ENCODE data around the gene ATE1.
A peak's percentile ranks its signal among the peaks of the same experiment; 100 is the strongest.
"Not testable (repeated sequence)": the region's sequence is repeated elsewhere in the genome, so short reads cannot be mapped to it uniquely, and the experiment has no call there.

ATE1 gene

DNA sequence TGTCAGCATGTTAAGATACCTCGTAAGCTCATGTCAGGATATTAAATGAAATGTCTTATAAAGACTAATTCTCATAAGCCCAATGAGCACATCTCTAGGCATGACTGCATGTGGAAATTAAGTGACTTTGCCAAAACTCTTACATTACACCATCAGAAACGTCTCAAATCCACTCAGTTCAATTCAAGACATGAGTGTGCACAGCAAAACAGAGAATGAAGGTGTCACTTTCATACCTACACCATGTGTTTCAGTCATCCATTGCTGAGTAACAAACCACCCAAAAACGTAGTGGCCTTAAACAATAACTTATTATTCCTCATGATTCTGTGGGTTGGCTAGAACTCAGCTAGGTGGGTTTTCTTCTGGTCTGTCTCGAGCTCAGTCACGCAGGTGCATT, 99.8 kb downstream of the ATE1 start:
- no peak overlapping the region for H3K27ac ChIP-seq
- TF ChIP-seq, protein P1, sequence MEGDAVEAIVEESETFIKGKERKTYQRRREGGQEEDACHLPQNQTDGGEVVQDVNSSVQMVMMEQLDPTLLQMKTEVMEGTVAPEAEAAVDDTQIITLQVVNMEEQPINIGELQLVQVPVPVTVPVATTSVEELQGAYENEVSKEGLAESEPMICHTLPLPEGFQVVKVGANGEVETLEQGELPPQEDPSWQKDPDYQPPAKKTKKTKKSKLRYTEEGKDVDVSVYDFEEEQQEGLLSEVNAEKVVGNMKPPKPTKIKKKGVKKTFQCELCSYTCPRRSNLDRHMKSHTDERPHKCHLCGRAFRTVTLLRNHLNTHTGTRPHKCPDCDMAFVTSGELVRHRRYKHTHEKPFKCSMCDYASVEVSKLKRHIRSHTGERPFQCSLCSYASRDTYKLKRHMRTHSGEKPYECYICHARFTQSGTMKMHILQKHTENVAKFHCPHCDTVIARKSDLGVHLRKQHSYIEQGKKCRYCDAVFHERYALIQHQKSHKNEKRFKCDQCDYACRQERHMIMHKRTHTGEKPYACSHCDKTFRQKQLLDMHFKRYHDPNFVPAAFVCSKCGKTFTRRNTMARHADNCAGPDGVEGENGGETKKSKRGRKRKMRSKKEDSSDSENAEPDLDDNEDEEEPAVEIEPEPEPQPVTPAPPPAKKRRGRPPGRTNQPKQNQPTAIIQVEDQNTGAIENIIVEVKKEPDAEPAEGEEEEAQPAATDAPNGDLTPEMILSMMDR (conservative IDR thresholded peaks at IDR 0.05): no peak

DNA sequence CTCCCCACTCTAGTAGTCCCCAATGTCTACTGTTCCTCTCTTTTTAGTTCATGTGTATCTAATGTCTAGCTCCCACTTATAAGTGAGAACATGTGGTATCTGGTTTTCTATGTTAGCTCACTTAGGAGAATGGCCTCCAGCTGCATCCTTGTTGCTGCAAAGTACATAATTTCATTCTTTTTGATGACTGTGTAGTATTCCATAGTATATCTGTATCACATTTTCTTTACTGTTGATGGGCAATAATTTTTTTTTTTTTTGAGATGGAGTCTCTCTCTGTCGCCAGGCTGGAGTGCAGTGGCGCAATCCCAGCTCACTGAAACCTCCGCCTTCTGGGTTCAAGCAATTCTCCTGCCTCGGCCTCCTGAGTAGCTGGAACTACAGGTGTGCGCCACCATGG, 101.1 kb downstream of the ATE1 start:
- H3K27ac ChIP-seq: not testable (repeated sequence)

DNA sequence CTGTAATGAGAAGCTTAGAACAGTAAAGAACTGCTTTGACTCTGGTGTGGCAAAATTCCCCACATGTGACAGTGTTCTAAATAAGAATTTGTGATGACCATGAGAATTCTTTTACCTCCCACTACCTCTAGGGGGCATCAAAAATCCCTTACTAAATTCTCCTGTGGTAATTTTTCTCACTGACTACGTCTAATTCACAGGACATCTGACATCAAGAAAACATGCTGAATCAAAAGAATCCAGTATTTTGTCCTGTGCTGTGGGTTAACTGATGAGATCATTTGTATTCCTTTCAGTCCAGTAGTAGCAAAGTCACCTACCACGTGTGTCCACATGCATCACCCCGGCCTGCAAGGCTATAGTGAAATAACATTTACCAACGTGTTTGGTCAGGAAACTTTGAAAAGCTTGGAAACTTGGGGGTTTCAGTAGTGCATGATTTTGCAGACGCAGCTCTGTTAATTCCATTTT, 103.8 kb downstream of the ATE1 start:
- TF ChIP-seq, protein P1 (conservative IDR thresholded peaks at IDR 0.05): peak; percentile 71
- peak overlapping the region; percentile 15; the same call in 1 of the 2 replicates for H3K27ac ChIP-seq

DNA sequence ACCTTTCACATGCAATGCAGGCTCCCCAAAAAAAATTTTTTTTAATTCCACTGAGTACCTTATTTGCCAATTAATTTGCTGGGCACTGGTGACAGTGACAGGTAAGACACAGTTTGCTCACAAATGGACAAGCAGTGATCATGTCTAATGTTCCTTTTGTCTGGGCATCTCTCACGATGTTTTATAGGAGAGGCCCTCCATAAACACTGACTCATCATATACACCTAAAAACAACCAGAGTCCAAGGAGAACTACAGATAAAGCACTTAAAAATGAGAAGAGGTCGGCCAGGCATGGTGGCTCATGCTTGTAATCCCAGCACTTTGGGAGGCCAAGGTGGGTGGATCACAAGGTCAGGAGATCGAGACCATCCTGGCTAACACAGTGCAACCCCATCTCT, 105.1 kb downstream of the ATE1 start:
- TF ChIP-seq, protein P1 (conservative IDR thresholded peaks at IDR 0.05): no peak

DNA sequence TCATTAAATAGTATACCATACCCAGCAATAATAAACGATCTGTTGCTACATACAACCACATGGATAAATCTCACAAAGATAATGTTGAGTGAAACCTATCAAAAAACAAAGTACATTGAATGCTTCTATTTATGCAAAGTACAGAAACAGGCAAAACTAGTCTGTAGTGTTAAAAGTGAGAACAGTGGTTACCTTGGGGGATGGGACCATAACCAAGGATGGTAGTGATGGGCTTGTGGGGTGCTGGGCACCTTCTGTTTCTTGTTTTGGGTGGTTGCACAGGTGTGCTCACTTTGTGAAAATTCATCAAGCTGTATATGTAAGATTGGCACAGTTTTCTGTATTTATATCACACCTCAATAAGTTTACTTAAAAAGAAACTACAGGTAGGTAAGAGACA, 105.7 kb downstream of the ATE1 start:
- H3K27ac ChIP-seq: peak overlapping the region; percentile 15; the same call in 1 of the 2 replicates
- TF ChIP-seq, protein P1 (conservative IDR thresholded peaks at IDR 0.05): no peak

More for the DNA sequence above, 105.1 kb downstream of the ATE1 start:
- H3K27ac ChIP-seq: peak overlapping the region; percentile 15

DNA sequence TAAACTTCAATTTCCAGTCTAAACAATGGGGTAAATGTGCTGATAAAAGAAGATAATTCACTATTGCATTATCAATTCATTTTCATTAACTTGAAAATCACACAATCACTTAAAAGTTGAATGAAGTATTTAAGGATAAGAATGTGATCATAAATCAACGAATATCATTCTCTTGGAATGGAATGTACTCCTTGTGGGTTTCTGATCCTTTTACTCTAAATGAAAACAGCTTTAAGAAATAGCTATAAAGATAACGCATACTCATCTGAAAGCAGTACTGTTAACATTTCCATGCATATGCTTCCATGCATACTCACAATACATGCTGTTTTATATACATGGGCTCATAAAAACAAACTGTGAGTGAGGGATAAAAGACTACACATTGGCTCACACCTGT, 108.8 kb downstream of the ATE1 start:
- TF ChIP-seq, protein P1 (conservative IDR thresholded peaks at IDR 0.05): no peak
- H3K27ac ChIP-seq: peak overlapping the region; percentile 50

DNA sequence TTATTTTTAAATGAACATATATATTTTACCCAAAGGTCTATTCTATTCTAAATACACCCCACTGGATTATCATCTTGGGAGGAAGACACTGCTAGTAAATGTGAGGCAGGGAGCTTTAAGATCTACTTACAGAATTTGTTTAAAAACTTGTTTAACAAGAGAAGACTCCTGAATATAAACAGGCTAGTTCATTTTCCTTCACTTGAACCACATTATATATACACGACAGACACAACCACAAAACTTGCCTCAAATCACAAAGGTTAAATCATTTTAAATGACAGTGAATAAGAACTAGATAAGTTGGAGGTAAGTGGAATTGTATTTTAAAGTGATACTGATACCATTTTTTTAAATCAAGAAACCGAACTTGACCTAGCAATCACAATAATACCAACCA, 109.2 kb downstream of the ATE1 start:
- TF ChIP-seq, protein P1 (conservative IDR thresholded peaks at IDR 0.05): no peak
- H3K27ac ChIP-seq: peak overlapping the region; percentile 50

DNA sequence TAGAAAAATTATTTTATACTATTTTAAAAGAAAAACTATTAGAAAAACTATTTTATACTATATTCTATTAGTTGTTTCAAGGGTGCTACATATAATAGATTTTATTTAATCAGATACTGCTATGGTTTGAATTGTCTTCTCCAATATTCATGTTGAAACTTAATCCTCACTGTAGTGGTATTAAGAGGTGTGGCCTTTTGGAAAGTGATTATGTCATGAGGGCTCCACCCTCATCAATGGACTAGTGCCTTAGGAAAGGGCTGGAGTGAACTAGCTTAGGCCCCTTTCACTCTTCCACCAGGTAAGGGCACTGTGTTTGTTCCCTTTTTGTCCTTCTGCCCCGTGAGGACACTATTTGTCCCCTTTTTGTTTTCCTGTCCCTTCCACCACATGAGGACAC, 111.6 kb downstream of the ATE1 start:
- H3K27ac ChIP-seq: no peak overlapping the region
- TF ChIP-seq, protein P1 (conservative IDR thresholded peaks at IDR 0.05): no peak
